OCI-LY3 (cell line): ENCODE measurements around the gene TICRR.

Experiments
- H2AFZ ChIP-seq: fragments of 200-600, 300-600 bp; shearing (Covaris generic); 2 replicates; pipeline ENCODE4 v1.6.0; 2014; ENCODE audit warnings: antibody characterized with exemption, low read depth, low read length
- H3K27ac ChIP-seq: fragments of 200-600, 300-600 bp; sonication (generic); 2 replicates; pipeline ENCODE4 v1.5.1; 2014; ENCODE audit warnings: mild to moderate bottlenecking, low read length, moderate library complexity, mixed read lengths
- H3K27me3 ChIP-seq: fragments of 200-600, 300-600 bp; sonication (generic); 2 replicates; pipeline ENCODE4 v1.6.1; 2014; ENCODE audit warnings: low read depth, low read length, mixed read lengths
- H3K36me3 ChIP-seq: fragments of 200-600, 300-600 bp; sonication (generic); replicated peaks from 2 replicates; pipeline ENCODE3; 2014; ENCODE audit warnings: low read depth, low read length, mixed read lengths
- H3K4me1 ChIP-seq: fragments of 300-600, 200-600 bp; sonication (generic); 2 replicates; pipeline ENCODE4 v1.6.1; 2014; ENCODE audit warnings: low read length, mixed read lengths
- H3K4me2 ChIP-seq: fragments of 200-600, 300-600 bp; sonication (generic); 2 replicates; pipeline ENCODE4 v1.6.1; 2014; ENCODE audit warnings: low read length, mixed read lengths
- H3K4me3 ChIP-seq: fragments of 300-600, 200-600 bp; sonication (generic); 2 replicates; pipeline ENCODE4 v1.5.1; 2014; ENCODE audit warnings: antibody characterized with exemption, mild to moderate bottlenecking, low read length, moderate library complexity
- H3K79me2 ChIP-seq: fragments of 300-600, 200-600 bp; shearing (Covaris generic); 2 replicates; pipeline ENCODE4 v1.6.1; 2014; ENCODE audit warnings: mild to moderate bottlenecking, low read length, mixed read lengths
- H3K9ac ChIP-seq: fragments of 300-600, 200-600 bp; shearing (Covaris generic); 2 replicates; pipeline ENCODE4 v1.6.0; 2014; ENCODE audit warnings: mild to moderate bottlenecking, low read length, moderate library complexity
- H3K9me3 ChIP-seq: fragments of 200-600, 300-600 bp; shearing (Covaris generic); 2 replicates; pipeline ENCODE4 v1.6.1; 2014; ENCODE audit warnings: low read length, mixed read lengths; ENCODE audit not compliant: insufficient read depth
- H4K20me1 ChIP-seq: fragments of 200-600, 300-600 bp; sonication (generic); 2 replicates; pipeline ENCODE4 v1.6.1; 2016; ENCODE audit warnings: low read length, mixed read lengths; ENCODE audit not compliant: insufficient read depth
- CTCF ChIP-seq: fragments of 200-600, 300-600 bp; sonication (generic); IDR thresholded peaks from 2 replicates; pipeline ENCODE4 v1.5.1; 2014; ENCODE audit warnings: antibody characterized with exemption, low read length, low read depth
- EZH2phosphoT487 ChIP-seq: fragments of 200-600 bp; shearing (Covaris generic); IDR thresholded peaks from 2 replicates; pipeline ENCODE4 v1.6.1; 2018; ENCODE audit warnings: antibody characterized with exemption, mixed run types, low read depth

The TICRR gene

GRCh38 chr15:89649716-89650115 lies 74.4 kb downstream of the TICRR start:
- no peak overlapping the region for H3K4me3 ChIP-seq
- no peaks in the 10 kb centered on the region for H4K20me1 ChIP-seq
- H3K4me2 ChIP-seq, result no peak overlapping the region
- H3K36me3 ChIP-seq, result peaks cover 14% of the 10 kb centered on the region
- H2AFZ ChIP-seq, result no peak overlapping the region
- H3K27ac ChIP-seq, result no peak overlapping the region
- peaks cover 5% of the 10 kb centered on the region for H3K4me1 ChIP-seq
- no peak for TF ChIP-seq CTCF
- no peak for TF ChIP-seq EZH2phosphoT487
- no peaks in the 10 kb centered on the region for H3K9me3 ChIP-seq
- no peak overlapping the region for H3K9ac ChIP-seq
- no peaks in the 10 kb centered on the region for H3K27me3 ChIP-seq
- no peaks in the 10 kb centered on the region for H3K79me2 ChIP-seq

GRCh38 chr15:89652131-89652530 lies 76.9 kb downstream of the TICRR start:
- TF ChIP-seq EZH2phosphoT487 (no peak), CTCF (no peak)
- peaks cover 8% of the 10 kb centered on the region for H3K4me1 ChIP-seq
- no peak overlapping the region for H3K27ac ChIP-seq
- H2AFZ ChIP-seq, result no peak overlapping the region
- H3K36me3 ChIP-seq, result peaks cover 11% of the 10 kb centered on the region
- no peaks in the 10 kb centered on the region for H3K27me3 ChIP-seq
- no peaks in the 10 kb centered on the region for H3K79me2 ChIP-seq
- H3K4me3 ChIP-seq, result no peak overlapping the region
- H4K20me1 ChIP-seq, result no peaks in the 10 kb centered on the region
- H3K9ac ChIP-seq, result no peak overlapping the region
- H3K9me3 ChIP-seq, result no peaks in the 10 kb centered on the region
- no peak overlapping the region for H3K4me2 ChIP-seq

GRCh38 chr15:89652666-89653065 lies 77.4 kb downstream of the TICRR start:
- Histone ChIP-seq H4K20me1 (no peaks in the 10 kb centered on the region), H3K27ac (no peak overlapping the region), H2AFZ (no peak overlapping the region), H3K27me3 (no peaks in the 10 kb centered on the region), H3K36me3 (peaks cover 11% of the 10 kb centered on the region), H3K9ac (no peak overlapping the region), H3K9me3 (no peaks in the 10 kb centered on the region), H3K4me3 (no peak overlapping the region), H3K79me2 (no peaks in the 10 kb centered on the region), H3K4me2 (no peak overlapping the region), H3K4me1 (peaks cover 8% of the 10 kb centered on the region)
- no peak for TF ChIP-seq CTCF
- TF ChIP-seq EZH2phosphoT487, result no peak

GRCh38 chr15:89653578-89653977 lies 78.3 kb downstream of the TICRR start:
- Histone ChIP-seq H2AFZ (no peak overlapping the region), H3K27me3 (no peaks in the 10 kb centered on the region), H3K4me2 (no peak overlapping the region), H4K20me1 (no peaks in the 10 kb centered on the region), H3K36me3 (peaks cover 7% of the 10 kb centered on the region), H3K4me1 (peaks cover 8% of the 10 kb centered on the region), H3K9me3 (no peaks in the 10 kb centered on the region), H3K4me3 (no peak overlapping the region), H3K79me2 (no peaks in the 10 kb centered on the region), H3K9ac (no peak overlapping the region), H3K27ac (no peak overlapping the region)
- TF ChIP-seq CTCF (no peak), EZH2phosphoT487 (no peak)
